ENCODE measurements around the gene FCHSD1.

The FCHSD1 gene

GRCh38 chr5:141641634-141642267 is 9.5 kb downstream of the FCHSD1 start:
- DNase-seq (ENCODE audit: low read depth), result no peak

- no peak for DNase-seq (ENCODE audit: low read depth)
Observed at GRCh38 chr5:141640698-141641097, 10.5 kb downstream of the FCHSD1 start.

DNA sequence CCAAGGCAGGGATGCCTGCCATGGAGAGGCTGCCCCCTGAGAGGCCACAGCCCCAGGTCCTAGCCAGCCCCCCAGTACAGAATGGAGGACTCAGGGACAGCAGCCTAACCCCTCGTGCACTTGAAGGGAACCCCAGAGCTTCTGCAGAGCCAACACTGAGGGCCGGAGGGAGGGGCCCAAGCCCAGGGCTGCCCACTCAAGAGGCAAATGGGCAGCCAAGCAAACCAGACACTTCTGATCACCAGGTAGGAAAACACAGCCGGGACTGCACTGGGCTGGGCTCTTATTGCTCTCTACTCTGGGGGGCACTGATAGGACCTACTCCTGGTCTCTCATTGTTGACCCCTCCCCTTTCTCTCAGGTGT is 11.2 kb downstream of the FCHSD1 start:
- no peak for DNase-seq (ENCODE audit: low read depth)

DNA sequence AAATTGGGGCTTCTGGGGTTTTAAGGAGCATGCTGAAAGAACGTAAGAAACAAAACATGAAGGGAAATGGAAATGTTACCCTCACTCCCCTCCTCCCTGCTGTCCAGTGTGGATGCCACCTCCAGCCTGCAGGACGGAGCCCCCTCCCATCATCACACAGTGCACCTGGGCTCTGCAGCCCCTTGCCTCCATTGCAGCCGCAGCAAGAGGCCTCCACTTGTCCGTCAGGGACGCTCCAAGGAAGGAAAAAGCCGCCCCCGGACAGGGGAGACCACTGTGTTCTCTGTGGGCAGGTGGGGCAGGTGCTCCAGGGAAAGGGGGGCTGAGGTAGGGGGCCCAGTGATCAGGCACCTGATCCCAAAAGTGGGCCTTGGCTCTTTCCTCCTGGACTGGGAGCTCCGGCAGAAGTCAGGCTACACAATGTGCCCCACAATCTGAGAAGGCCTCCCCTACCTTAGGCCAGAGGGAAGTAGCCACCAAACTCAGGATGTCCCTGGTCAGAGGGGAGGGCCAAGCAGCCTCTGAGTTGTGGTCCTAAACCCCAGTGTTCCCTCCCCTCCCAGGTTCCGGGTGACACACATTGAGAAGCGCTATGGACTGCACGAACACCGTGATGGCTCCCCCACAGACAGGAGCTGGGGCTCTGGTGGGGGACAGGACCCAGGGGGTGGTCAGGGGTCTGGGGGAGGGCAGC is 11.7 kb downstream of the FCHSD1 start:
- DNase-seq (ENCODE audit: low read depth), result no peak

DNA sequence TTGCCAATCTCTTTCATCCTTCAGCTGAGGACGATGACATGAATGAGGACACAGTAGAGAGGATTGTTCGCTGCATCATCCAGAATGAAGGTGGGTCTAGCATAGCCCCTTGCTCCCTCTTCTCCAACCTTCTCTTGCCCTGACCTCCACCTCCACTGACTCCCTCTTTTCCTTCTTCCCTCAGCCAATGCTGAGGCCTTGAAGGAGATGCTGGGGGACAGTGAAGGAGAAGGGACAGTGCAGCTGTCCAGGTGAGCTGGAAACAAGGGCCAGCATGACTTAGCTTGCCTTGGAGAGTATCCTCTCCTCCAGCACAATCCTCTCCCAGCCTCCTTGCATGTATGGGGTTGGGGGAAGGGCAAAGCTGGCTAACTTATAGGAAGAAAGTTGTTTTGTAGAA is 12.4 kb downstream of the FCHSD1 start:
- DNase-seq (ENCODE audit: low read depth), result no peak

GRCh38 chr5:141637767-141638419 is 13.3 kb downstream of the FCHSD1 start:
- peak; percentile 81 for DNase-seq (ENCODE audit: low read depth)

DNA sequence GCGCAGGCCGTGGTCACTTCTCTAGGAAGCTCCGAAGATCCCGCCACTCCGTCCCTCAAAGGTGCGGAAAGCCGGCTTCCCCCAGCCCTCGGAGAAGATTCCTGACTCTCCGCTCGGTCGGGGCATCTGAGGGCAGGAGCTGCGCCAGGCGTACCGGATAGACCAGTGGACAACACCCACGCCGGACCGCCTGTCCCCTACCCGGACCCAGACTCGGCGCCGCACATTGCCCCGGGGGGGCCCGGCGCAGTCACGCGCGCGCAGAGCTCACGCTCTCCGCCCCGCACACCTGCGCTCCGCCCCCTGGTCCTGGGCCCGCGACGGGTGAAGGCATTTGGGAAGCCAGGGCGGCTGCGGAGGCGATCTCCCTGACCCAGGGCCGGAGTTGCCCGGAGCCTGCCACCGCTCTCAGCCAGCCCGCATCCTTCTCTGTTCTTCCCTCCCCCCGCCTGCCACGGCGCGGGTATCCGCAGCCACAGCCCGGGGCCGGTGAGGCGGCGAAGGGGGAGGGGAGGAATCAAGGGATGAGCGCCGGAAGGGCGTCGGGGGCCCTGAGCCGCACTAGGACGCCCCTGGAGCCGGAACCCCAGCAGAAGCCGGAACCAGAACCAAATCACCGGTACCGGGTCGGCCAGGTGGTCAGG is 14.0 kb downstream of the FCHSD1 start:
- DNase-seq (ENCODE audit: low read depth), result no peak

GRCh38 chr5:141636413-141637122 is 14.7 kb downstream of the FCHSD1 start, which contains the start of the genes HDAC3 and RELL2:
Gene HDAC3 (minus strand): TSS chr5:141636849. CDS start chr5:141636790, 59 bp downstream.
Gene RELL2 (plus strand): TSS chr5:141636997. CDS start chr5:141638226, 1,229 bp downstream.
- peak; percentile 53 for DNase-seq (ENCODE audit: low read depth)

- no peak for DNase-seq (ENCODE audit: low read depth)
Observed at GRCh38 chr5:141636106-141636412, 15.2 kb downstream of the FCHSD1 start.

- no peak for DNase-seq (ENCODE audit: low read depth)
Observed at GRCh38 chr5:141635646-141636045, 15.6 kb downstream of the FCHSD1 start.

GRCh38 chr5:141634720-141635119 is 16.5 kb downstream of the FCHSD1 start:
- DNase-seq (ENCODE audit: low read depth), result no peak

- no peak for DNase-seq (ENCODE audit: low read depth)
Observed at GRCh38 chr5:141633871-141634561, 17.2 kb downstream of the FCHSD1 start.

GRCh38 chr5:141632650-141633049 is 18.6 kb downstream of the FCHSD1 start:
- DNase-seq (ENCODE audit: low read depth), result no peak

DNA sequence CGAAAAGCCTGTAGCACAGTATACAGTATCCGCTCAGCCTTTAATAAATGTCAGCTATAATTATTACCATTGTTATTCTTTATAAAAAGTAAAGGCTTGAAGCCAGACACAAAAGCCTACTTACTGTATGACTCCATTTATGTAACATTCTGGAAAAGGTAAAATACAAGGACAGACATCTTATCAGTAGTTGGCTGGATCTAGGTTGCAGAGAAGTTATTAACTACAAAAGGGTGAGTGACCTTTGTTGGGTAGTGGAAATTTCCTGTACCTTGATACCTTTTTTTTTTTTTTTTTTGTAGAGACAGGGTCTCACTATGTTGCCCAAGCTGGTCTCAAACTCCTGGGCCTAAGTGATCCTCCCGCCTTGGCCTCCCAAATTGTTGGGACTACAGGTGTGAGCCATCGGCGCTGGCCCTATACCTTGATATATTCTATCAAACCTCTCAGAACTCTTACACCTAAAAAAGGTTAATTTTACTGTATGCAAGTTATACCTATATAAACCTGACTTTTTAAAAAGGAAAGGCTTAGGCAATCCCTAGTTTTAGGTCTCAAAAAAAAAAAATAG is 20.6 kb downstream of the FCHSD1 start:
- no peak for DNase-seq (ENCODE audit: low read depth)

- no peak for DNase-seq (ENCODE audit: low read depth)
Observed at GRCh38 chr5:141628175-141628788, 22.9 kb downstream of the FCHSD1 start.

- DNase-seq (ENCODE audit: low read depth), result no peak
Observed at GRCh38 chr5:141623611-141624010, 27.6 kb downstream of the FCHSD1 start.

- peak; percentile 65 for DNase-seq (ENCODE audit: low read depth)
Observed at GRCh38 chr5:141623186-141623585, 28.0 kb downstream of the FCHSD1 start.

DNA sequence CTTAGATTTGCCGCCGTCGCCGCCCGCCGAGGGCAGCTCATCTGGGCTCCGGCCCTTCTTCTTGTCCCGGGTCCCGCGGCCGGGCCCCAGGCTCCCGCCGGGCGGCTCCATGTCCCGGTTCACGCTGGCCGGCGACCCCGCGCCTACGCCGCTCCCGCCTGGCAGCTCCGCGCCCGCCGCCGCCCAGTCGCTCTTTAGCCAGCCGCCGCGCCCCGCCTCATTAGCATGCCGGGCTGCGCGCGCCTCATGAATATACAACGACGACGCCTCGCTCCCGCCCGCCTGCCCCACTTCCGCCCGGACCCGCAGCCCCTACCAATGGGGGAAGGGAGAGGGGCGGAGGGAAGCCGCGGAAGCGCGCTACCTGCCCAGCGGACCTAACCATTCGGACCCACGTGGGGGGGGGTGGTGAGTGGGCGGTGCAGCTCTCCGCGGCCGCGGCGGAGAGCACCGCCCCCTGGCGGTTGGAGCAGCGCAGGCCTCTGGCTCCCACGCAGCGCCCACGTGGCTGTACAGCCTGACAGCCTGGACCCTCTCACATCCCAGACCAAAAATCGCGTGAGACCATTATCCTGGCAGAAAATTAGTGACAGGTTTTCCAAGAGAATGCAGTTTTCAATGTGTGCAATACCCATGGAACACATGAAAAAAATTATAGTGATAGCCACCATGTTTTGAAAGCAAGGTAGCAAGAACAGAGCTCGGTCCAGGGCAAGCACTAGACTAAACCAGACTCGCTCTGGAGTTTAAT is 32.2 kb downstream of the FCHSD1 start, which contains the start of gene DIAPH1:
Gene DIAPH1 (minus strand): TSS at position 197 of the 751 bp plus-strand sequence. CDS start 86 bp downstream, at position 111.
- DNase-seq (ENCODE audit: low read depth), result peak; percentile 92

DNA sequence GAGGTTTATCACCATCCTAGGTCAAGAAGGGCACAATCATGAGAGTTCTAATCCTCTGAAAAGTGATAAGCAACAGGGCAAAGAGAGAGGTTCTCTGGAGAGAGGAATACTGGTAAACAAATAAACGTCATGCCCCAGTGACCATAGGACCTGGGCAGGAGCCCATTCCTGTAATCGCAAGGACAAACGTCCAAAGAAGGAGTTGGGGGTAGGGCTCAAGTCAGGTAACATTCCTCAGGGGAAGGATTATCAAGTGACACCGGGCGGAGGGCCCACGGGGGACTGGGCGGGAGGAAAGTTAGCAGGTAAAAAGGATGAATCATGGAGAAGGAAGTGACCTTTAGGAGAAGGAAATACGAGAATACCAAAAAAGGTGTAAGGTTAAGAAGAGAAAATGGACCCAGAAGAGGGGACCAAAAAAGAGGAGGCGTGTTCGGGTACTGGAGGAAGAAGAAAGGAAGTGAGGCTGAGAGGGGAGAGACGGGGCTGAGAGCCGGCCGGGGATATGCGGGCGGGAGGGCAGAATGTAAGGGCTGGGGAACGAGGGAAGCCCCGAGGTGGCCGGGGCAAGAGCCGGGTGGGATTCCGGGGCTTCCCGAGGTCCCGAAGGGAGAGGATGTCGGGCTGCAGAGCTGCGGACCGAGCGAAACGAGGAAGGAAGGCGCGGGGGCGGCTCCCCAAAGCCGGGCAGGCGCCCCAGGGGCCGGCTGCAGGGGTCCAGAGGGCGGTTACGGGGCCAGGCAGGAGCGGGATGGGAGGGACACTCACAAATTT is 33.0 kb downstream of the FCHSD1 start:
- no peak for DNase-seq (ENCODE audit: low read depth)

Data from CMK (cell line).